Medulla oblongata (tissue), 1 donor: ENCODE results near the gene PCDHGC4.

Experiments
- DNase-seq: peaks from one replicate; pipeline ENCODE4 v3.0.0-alpha.2; 2015; ENCODE audit errors: extremely low spot score

PCDHGC4 gene

DNA sequence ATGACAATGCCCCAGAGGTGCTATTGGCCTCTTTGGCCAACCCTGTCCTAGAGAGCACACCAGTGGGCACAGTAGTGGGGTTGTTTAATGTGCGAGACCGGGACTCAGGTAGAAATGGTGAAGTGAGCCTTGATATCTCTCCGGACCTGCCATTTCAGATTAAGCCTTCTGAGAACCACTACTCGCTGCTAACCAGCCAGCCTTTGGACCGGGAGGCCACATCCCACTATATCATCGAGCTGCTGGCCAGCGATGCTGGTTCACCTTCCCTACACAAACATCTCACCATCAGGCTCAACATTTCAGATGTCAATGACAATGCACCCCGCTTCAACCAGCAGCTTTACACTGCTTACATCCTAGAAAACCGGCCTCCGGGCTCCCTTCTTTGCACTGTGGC lies 5.4 kb downstream of the PCDHGC4 start:
- peak; percentile 1 for DNase-seq

DNA sequence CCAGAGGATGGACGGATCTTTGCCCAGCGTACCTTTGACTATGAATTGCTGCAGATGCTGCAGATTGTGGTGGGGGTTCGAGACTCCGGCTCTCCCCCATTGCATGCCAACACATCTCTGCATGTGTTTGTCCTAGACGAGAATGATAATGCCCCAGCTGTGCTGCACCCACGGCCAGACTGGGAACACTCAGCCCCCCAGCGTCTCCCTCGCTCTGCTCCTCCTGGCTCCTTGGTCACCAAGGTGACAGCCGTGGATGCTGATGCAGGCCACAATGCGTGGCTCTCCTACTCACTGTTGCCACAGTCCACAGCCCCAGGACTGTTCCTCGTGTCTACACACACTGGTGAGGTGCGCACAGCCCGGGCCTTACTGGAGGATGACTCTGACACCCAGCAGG lies 5.9 kb downstream of the PCDHGC4 start:
- peak; percentile 1 for DNase-seq

DNA sequence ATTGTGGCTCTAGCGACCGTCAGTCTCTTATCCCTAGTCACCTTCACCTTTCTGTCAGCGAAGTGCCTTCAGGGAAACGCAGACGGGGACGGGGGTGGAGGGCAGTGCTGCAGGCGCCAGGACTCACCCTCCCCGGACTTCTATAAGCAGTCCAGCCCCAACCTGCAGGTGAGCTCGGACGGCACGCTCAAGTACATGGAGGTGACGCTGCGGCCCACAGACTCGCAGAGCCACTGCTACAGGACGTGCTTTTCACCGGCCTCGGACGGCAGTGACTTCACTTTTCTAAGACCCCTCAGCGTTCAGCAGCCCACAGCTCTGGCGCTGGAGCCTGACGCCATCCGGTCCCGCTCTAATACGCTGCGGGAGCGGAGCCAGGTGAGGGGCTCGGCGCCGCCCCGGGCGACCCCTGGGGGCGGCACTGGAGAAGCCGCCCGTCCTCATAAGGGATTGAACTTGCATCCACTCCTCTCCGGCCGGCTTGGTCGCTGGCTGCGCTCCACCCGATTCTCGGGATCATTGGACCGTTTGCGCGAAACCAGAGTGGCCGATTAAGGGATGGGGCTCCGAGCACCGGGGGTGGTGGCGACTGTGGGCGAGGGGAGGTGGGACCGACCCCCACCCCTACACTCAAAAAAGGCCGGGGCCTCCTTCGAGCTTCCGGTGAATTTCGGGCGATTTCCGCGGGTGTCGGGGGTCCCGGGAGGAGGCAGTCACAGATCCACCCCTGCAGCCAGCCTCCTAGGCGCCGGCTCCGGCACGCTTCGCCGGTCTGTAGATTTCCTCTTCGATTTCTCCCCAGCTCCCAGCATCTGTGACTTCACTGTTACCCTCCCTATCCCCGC lies 6.7 kb downstream of the PCDHGC4 start:
- no peak for DNase-seq

DNA sequence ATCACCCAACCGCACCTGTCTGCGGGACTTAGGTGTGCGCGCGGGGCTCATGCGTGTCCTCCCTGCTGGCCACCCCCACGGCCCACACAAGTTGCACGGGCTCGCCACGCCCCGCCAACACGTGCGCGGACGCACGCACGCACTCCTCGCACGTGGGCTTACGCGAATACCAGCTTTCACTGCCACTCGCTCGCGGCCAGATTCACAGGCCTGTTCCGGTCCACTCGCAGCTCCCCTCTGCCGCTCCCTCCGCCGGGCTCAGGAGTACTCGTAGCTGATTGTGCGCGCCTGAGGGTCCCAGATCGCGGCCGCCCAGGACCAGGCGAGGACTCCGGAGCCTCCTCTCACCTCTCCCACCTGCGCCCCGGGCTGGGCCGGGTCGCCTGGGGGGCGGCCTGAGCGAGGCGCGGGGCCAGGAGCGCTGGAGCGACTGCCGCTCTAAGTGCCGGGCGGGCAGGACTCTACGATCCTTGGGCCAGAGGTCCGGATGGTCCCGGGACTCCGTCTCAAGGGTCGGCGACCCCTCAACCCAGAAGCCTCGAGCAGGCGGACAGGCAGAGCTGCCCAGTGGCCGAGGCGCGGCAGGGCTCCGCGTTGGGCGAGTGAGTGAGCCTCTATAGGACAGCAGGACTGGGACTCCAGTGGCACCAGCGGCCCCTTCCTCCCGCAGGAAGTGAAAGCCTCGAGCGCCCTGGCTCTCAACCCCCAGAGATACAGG lies 7.5 kb downstream of the PCDHGC4 start:
- no peak for DNase-seq

DNA sequence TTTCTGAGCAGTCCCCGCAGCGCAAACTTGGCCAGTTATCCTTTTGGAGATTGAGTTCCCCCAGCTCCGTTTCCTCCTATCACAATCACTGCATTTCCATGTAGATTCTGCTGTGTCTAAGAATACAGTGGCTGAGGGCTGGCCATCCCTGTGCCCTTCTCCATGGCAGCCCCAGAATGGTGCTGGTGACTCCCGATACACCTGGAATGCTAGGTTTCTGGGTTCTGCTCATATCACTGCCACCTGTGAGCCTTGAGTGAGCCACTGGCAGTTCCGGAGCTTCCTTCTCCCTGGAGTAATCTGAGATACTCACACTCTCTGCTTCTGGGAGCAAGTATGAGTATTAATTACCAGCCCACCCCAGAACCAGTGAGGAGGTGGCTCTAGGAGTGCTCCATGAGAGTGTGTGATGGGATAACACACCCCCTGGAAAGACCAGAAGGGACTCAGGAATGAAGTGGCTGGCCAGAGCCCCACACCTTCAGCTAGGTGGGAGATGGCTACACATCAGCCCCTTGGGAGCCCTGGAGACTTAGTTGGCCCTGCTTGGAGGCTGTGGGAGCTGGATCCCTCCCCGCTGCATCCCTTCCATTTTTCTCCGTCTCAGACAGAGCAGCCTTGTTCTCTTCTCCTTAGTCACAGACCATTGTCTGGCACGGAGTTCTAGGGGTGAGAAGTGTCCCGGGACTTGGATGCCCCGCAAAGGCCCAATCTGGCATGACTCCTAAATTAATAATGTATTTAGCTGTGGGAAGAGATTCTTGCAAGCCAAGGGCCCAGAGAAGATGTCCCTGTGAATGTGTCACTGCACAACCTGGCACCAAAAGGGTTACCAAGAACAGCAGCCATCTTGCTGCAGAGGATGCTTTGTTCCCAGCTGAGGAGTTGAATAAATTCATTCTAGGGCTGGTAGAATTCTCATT lies 8.9 kb downstream of the PCDHGC4 start:
- DNase-seq, result peak; percentile 78

DNA sequence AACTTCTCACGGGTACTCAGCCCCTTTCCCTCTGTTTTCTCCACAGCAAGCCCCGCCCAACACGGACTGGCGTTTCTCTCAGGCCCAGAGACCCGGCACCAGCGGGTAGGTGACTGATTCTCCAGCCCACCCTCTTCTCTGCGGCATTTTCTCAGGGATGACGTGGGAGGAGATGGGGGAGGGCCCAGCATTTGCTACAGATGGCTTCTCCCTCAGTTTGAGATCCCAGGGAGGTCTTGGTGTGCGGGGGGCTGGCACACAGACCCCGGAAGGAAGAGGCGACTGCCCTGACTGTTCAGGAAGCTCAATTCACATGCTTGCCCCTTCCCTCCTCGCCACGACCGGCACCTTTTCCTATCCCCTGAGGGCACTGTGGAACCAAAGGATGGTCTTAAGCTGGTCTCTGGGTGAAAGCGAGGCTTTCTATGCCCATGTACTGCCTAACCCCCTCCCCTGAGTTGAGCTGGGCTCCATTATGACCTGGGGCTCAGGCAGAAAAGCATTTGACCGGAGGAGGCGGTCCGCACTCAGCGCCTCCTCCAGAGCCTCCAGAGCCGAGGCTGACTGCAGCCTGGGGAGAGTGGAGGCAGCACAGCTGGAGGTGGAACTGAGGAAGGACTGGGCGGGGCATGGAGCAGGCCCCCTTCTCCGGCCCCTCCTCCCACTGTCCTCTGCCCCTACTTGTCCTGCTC lies 10.1 kb downstream of the PCDHGC4 start:
- no peak for DNase-seq

DNA sequence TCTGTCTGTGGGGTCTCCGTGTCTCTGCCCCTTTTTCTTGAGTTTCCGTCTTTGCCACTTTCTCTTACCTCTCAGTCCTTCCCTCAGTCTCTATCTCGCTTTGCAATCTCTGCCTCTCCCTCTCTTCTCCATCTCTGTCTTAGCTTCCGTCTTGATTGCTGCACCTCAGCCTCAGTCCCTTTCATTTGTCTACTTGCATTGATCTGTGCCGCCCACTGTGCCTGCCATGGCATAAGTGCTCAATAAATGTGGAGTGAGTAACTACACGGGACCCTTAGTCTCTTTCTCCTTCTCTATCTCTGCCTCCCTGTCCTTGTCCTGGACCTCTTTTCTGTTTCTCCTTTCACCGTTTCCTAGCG lies 10.6 kb downstream of the PCDHGC4 start:
- DNase-seq, result no peak

DNA sequence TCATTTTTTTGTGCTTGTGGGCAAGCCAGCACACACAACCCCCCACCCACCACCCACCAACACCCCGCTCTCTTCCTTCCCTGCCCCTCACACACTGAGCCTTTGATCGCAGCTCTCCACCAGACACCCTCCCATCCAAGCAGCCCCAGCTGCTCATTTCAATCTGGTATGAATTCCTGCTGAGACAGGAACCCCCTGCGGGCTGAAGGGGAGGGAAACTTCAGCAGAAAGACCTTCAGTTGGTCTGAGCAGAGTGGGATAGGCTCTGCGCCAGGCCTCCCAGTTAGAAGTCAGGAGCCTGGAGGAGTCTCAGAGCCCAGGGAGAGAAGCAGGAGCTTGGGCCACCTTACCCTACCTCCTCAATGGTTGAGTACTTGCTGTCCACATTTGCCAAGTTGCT lies 11.2 kb downstream of the PCDHGC4 start:
- no peak for DNase-seq

DNA sequence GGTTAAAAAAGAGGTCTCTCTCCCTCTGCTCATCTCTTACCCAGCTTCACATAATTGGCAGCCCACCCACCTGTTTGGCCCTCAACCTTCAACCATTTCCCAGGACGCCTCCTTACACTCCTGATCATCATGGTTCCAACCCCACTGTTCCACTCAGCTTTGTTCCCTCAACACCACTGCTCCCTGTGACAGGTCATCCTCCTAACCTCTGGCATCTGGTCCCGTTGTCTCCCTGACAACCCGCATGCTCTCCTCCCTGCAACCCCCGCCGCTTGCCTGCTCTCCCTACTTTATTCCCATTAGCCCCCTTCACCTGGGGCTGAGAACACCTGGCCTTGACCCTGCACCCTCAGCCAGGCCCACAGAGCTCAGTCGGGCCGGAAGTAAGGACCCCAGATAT lies 16.9 kb downstream of the PCDHGC4 start:
- DNase-seq, result no peak

DNA sequence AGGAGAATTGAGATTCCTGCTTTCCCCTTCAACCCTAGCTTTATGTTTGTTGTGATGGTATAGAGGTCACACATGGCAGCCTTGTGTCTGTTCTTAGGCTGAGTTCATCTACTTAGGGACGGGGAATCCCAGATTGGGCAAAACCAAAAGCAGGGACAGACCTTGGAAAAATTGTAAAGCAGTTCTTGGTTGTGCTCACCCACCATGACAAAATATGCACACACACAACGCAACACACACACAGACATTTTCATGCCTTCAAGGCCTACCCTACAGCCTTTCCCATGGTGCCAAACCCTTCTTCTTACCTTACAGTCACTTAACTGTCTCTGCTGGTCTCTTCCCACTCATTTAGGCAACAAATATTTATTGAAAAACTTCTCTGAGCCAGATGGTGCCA lies 18.9 kb downstream of the PCDHGC4 start:
- no peak for DNase-seq

DNA sequence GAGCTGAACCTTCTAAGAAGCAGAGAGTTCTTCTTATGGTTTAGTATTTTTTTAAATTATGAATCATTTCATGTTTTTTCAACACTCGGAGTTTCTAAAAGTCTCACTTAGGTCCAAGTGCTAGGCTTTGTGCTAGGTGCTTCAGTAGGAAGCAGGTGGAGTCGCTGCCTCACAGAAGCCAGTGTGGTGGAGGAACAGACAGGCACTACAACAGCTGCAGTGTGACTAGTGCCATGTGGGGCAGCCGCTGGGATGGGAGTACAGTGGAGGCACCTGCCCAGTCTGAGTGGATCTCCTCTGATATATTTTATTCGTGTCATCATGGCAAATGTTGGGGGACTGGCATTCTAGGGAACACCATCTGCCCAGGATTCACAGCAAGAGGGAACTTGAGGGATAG lies 19.4 kb downstream of the PCDHGC4 start:
- DNase-seq, result no peak

DNA sequence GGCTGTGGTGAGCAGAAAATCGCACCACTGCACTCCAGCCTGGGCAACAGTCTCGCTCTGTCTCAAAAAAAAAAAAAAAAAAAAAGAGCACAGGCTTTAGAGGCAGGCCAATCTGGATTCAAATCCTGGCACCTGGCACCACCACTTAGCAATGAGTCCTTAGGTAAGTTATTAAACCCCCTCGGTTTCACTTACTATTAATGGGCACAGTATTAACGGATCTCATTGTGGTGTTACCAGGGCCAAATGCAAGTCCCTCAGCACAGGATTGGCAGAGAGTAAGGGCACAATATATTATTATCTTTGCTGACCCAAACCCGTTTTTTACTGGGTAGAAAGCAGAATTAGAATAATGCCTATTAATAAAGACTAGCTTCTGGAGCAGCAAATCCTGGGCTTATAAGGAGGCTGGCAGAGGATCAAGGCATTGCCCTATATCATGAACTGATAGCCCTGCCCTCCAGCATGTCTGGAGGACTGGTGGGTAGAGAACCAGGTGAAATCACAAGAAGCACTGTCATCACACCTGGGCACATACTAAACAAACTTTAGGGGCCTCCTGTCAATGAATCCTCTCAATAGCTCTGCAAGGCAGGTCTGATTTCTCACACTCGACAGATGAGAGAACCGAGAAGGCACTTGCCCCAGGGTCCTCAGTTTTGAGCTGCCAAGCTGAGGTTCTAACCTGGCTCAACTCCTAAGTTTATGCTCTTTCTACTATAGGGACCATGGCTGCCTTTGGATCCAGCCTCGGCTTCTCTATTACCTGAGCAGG lies 21.7 kb downstream of the PCDHGC4 start:
- no peak for DNase-seq

DNA sequence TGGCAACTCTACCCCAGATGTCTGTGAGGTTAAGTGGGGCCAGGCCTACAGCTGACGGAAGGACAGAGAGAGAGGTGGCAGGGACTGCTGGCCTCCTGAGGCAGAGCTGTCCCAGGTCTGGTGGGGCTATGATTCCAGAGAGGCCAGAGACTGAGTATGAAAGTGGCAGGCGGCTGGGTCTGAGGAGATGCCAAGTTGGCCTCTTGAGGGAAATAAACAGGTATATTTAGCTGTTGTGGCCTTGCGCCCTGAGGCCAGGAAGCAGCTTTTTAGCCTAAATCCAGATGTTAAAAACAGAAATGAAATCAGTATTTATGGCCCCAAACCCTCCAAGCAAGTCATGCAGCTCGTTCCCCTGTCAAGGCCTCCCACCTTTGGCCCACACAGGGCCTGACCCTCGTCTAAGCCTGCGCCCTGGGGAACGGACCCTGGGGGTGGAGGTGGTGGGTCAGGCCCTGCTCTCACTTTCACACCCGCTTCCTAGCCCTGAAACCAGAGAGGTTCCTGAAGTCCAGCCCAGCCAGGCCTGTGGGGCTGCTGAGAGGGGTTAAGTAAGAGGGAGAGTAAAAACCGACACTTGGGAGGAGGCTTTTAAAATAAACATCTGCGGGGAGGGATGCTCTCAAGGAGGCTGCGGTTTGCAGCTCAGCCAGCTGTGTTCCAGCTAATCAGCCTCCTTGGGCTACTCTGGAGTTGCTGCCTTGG lies 22.7 kb downstream of the PCDHGC4 start:
- DNase-seq, result no peak

DNA sequence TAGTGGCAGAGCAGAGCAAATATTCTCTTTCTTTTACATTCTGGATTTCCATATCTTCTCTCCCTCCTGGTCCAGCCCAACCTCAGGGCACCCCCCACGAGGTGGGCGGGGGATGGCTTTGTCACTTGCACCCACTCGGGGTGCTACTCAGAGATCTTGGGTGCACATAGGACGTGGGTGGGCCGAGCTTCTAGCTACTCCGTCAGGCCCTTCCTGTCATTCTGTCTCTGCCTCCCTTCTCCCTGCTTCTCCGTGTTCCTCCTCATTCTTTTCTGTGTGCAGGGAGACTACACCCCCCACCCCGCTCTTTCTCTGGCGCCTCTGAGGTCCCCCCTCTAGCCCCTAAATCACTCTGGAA lies 23.6 kb downstream of the PCDHGC4 start:
- no peak for DNase-seq

DNA sequence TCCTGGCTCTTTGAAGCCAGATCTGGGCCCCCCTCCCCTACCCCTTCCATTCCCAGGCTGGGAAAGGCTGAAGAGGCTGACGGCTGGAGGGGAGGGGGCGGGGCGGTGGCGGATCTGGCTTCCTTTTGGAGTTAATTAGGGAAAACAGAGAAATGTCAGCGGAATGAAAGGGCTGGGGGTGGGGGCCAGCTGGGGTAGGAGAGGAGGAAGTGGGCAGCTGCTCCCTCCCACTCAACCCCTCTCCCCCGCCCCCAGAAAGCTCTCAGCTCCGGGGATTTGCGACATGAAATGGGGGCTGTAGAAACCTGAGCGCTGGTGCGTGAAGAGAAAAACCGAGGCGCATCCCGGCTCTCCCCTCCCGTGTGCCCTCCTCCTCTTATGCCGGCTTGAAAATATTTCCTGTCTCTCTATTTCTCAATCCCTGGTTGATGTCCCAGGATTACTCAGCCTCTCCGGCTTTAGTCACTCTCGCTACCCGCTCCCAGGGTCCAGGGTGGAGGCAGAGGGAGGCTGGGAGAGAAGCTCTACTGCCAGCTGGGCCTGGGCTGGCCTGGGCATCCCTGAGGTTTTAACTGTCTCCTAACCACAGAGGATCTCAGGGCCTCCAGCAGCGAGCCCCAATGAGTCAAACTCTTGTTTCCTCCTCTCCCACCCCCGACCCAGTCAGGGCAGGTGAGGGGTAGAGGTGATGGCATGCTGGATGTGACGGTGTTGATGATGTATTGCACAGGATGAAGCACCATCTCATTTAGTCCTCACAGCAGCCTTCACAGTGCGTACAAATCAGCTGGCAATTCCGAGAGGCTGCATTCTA lies 24.2 kb downstream of the PCDHGC4 start:
- DNase-seq, result no peak

DNA sequence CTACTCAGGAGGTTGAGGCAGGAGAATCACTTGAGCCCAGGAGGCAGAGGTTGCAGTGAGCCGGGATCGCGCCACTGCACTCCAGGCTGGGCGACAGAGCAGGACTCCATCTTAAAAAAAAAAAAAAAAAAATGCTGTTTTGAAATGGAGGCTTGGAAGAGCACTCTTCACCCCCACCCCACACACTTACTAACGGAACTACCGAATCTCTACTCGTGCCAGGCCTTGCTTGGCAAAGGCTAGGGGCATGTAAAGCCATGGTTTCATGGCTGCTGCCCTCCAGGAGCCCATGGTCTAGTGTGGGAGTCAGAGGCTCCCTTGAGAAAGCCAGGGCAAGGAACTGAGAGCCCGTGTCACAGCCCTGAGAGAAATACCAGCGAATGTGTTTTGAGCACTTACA lies 25.3 kb downstream of the PCDHGC4 start:
- no peak for DNase-seq

DNA sequence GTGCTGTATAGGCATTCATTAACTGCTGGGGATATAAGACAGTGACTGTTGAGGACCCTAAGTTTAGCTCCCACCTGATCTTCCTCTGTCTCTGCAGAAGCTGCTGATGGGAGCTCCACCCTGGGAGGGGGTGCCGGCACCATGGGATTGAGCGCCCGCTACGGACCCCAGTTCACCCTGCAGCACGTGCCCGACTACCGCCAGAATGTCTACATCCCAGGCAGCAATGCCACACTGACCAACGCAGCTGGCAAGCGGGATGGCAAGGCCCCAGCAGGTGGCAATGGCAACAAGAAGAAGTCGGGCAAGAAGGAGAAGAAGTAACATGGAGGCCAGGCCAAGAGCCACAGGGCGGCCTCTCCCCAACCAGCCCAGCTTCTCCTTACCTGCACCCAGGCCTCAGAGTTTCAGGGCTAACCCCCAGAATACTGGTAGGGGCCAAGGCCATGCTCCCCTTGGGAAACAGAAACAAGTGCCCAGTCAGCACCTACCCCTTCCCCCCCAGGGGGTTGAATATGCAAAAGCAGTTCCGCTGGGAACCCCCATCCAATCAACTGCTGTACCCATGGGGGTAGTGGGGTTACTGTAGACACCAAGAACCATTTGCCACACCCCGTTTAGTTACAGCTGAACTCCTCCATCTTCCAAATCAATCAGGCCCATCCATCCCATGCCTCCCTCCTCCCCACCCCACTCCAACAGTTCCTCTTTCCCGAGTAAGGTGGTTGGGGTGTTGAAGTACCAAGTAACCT lies 26.2 kb downstream of the PCDHGC4 start:
- peak; percentile 1 for DNase-seq

DNA sequence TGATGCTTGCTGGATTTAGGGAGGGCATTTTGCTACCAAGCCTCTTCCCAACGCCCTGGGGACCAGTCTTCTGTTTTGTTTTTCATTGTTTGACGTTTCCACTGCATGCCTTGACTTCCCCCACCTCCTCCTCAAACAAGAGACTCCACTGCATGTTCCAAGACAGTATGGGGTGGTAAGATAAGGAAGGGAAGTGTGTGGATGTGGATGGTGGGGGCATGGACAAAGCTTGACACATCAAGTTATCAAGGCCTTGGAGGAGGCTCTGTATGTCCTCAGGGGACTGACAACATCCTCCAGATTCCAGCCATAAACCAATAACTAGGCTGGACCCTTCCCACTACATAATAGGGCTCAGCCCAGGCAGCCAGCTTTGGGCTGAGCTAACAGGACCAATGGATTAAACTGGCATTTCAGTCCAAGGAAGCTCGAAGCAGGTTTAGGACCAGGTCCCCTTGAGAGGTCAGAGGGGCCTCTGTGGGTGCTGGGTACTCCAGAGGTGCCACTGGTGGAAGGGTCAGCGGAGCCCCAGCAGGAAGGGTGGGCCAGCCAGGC lies 27.0 kb downstream of the PCDHGC4 start:
- peak; percentile 1 for DNase-seq
